Measurements from ENCODE around the gene FBXO22. TPM values are rescaled to one million over a fixed set of nuclear protein-coding genes. Genes with fewer than 3 reads are reported as not detected.
"Not testable (repeated sequence)": the region's sequence is repeated elsewhere in the genome, so short reads cannot be mapped to it uniquely, and the experiment has no call there.

FBXO22 gene
- total and polyA plus RNA-seq, 10 of the 15 experiments (the other 5 are each of a cell fraction or from before 2014, with no cell fraction given) = 15.2 to 110 (median 42.8) TPM

- H3K4me3 ChIP-seq; in situ Hi-C loops (cut with MboI); H3K9me3 ChIP-seq (replicated peaks; ENCODE audit: control insufficient read depth, insufficient read depth, low read length); H3K27me3 ChIP-seq (replicated peaks in 1 of 2; ENCODE audit: control insufficient read depth in 2 of 2, insufficient read depth in 2 of 2, low read length in 1 of 2); FAIRE-seq; H2AFZ ChIP-seq (ENCODE audit: control insufficient read depth, low read depth, low read length); RAD21 ChIA-PET (ENCODE audit: unreplicated experiment); SMC1A ChIA-PET (ENCODE audit: uncharacterized antibody, unreplicated experiment); BruUV-seq (replicated peaks); H3K79me2 ChIP-seq (ENCODE audit: control insufficient read depth, insufficient read depth, low read length); H3K9ac ChIP-seq (ENCODE audit: control insufficient read depth, insufficient read depth, low read length); H3K4me2 ChIP-seq (ENCODE audit: control insufficient read depth, insufficient read depth); H3K36me3 ChIP-seq (ENCODE audit: control insufficient read depth in 2 of 2, insufficient read depth in 2 of 2, low read length in 1 of 2); H4K20me1 ChIP-seq (ENCODE audit: control insufficient read depth, insufficient read depth); H3K27ac ChIP-seq (ENCODE audit: control insufficient read depth, insufficient read depth); CTCF ChIA-PET; ATAC-seq; intact Hi-C loops (cut with micrococcal nuclease; ENCODE audit: unreplicated experiment); POLR2A ChIA-PET; DNase-seq (ENCODE audit: low read depth, low spot score): not testable (repeated sequence)
- 68% methylated on average over 1 of the region's 1 CpG for WGBS (ENCODE audit: insufficient coverage, insufficient replicate concordance, low lambda C conversion rate, missing lambda C conversion rate)
- peaks cover 12% of the 10 kb centered on the region; the same call in 1 of the 2 replicates for H3K4me1 ChIP-seq (ENCODE audit: control insufficient read depth, insufficient read depth, low read length)
These were observed 32.1 kb upstream of the FBXO22 start for GRCh38 chr15:75871589-75871988.

GRCh38 chr15:75872403-75872990, 31.2 kb upstream of the FBXO22 start:
- BruUV-seq (replicated peaks) = no TSS peak
- WGBS (ENCODE audit: insufficient coverage, insufficient replicate concordance, low lambda C conversion rate, missing lambda C conversion rate) = 95% methylated on average over 4 of the region's 4 CpGs
- CTCF ChIA-PET = no interaction called here

More at GRCh38 chr15:75872403-75872990, 31.2 kb upstream of the FBXO22 start:
- FAIRE-seq = no peak
- no peak for ATAC-seq
- no peak overlapping the region for H3K27ac ChIP-seq (ENCODE audit: control insufficient read depth, insufficient read depth)
- in situ Hi-C loops (cut with MboI) (no loop called here), intact Hi-C loops (cut with micrococcal nuclease; ENCODE audit: unreplicated experiment) (no loop called here)
- H3K27me3 ChIP-seq (replicated peaks in 1 of 2; ENCODE audit: control insufficient read depth in 2 of 2, insufficient read depth in 2 of 2, low read length in 1 of 2) = no peaks in the 10 kb centered on the region
- no peak overlapping the region for H3K4me2 ChIP-seq (ENCODE audit: control insufficient read depth, insufficient read depth)
- RAD21 ChIA-PET (ENCODE audit: unreplicated experiment) = no interaction called here
- DNase-seq (ENCODE audit: low read depth, low spot score) = no peak
- no peaks in the 10 kb centered on the region for H4K20me1 ChIP-seq (ENCODE audit: control insufficient read depth, insufficient read depth)
- POLR2A ChIA-PET = no interaction called here
- no peaks in the 10 kb centered on the region for H3K79me2 ChIP-seq (ENCODE audit: control insufficient read depth, insufficient read depth, low read length)
- H3K36me3 ChIP-seq (ENCODE audit: control insufficient read depth in 2 of 2, insufficient read depth in 2 of 2, low read length in 1 of 2) = peaks cover 0 to 3% of the 10 kb centered on the region in 2 experiments; a peak in 2 of 4 replicates
- H3K9me3 ChIP-seq (replicated peaks; ENCODE audit: control insufficient read depth, insufficient read depth, low read length) = no peaks in the 10 kb centered on the region
- SMC1A ChIA-PET (ENCODE audit: uncharacterized antibody, unreplicated experiment) = interaction anchor here (1.6 kb wide), 1 partner anchor 12 kb away, joined by 3 read pairs; no protein-coding TSS in a partner anchor
- no peak overlapping the region for H3K9ac ChIP-seq (ENCODE audit: control insufficient read depth, insufficient read depth, low read length)
- peaks cover 8% of the 10 kb centered on the region; the same call in 1 of the 2 replicates for H3K4me1 ChIP-seq (ENCODE audit: control insufficient read depth, insufficient read depth, low read length)
- TF ChIP-seq ZBTB11 (CRISPR knock-in tag; IDR thresholded peaks at IDR 0.05) (no peak), PKNOX1 (IDR thresholded peaks at IDR 0.05) (no peak), ATF2 (IDR thresholded peaks at IDR 0.05; ENCODE audit: low read length) (no peak), SMC3 (IDR thresholded peaks at IDR 0.05; ENCODE audit: borderline replicate concordance, low read length) (no peak)
- H2AFZ ChIP-seq (ENCODE audit: control insufficient read depth, low read depth, low read length) = no peak overlapping the region
- H3K4me3 ChIP-seq = no peak overlapping the region
